GM12891 (cell line): ENCODE measurements around the gene SPAG5.

Experiments used
- POLR2A ChIP-seq: IDR thresholded peaks from 2 replicates; pipeline ENCODE4 v1.6.1; 2011; ENCODE audit warnings: low read depth, low read length, control low read depth
- POLR2AphosphoS5 ChIP-seq: IDR thresholded peaks from 2 replicates; pipeline ENCODE4 v1.6.1; 2011; ENCODE audit warnings: low read depth, low read length, control low read depth
- TAF1 ChIP-seq: IDR thresholded peaks from 2 replicates; pipeline ENCODE4 v1.6.1; 2011; ENCODE audit warnings: low read depth, low read length, control low read depth

DNA sequence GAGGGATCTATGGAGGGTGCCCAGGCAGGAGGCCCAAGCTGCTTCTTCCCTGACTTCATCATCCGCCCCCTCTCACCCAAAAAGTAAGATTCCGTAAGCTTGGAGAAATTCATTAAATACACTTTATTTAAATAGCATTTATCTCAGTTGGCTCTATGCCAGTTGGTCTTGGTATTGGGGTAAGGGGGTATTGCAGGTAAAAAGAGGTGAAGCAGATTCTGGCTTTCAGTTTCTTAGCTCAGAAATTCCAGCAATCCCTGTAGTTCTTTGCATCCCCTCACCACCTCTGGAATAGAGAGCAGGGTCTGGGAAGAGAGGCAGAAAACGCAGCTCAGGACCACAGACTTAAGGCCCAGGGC, 21.4 kb downstream of the SPAG5 start:
- TF ChIP-seq POLR2A (no peak), POLR2AphosphoS5 (no peak), TAF1 (no peak)
